NT2/D1 (cell line): ENCODE results near the gene GJD3.
A peak's percentile ranks its signal among the peaks of the same experiment; 100 is the strongest.

Experiments used
- DNase-seq: peaks from one replicate; pipeline ENCODE4 v3.0.0-alpha.2; 2011; ENCODE audit warnings: low read depth, low spot score
- H3K27me3 ChIP-seq: 2 replicates; pipeline ENCODE4 v1.6.0; 2011; ENCODE audit warnings: mild to moderate bottlenecking; ENCODE audit not compliant: insufficient read length, insufficient read depth
- H3K36me3 ChIP-seq: 2 replicates; pipeline ENCODE4 v1.6.1; 2011; ENCODE audit warnings: mild to moderate bottlenecking, low read length, mixed read lengths; ENCODE audit not compliant: insufficient read depth, insufficient read length
- H3K4me1 ChIP-seq: 2 replicates; pipeline ENCODE4 v1.5.1; 2011; ENCODE audit not compliant: insufficient read depth, insufficient read length
- H3K4me3 ChIP-seq: 2 replicates; pipeline ENCODE4 v1.5.1; 2011; ENCODE audit warnings: low read depth; ENCODE audit not compliant: insufficient read length
- H3K9ac ChIP-seq: 2 replicates; pipeline ENCODE4 v1.6.0; 2011; ENCODE audit warnings: low read depth; ENCODE audit not compliant: insufficient read length
- H3K9me3 ChIP-seq: 2 replicates; pipeline ENCODE4 v1.5.1; 2011; ENCODE audit warnings: mild to moderate bottlenecking, low read length; ENCODE audit not compliant: insufficient read depth
- SUZ12 ChIP-seq: IDR thresholded peaks from 2 replicates; pipeline ENCODE4 v1.6.1; 2011; ENCODE audit not compliant: insufficient read length, insufficient read depth; ENCODE audit errors: extremely low read depth
- YY1 ChIP-seq: IDR thresholded peaks from 2 replicates; pipeline ENCODE4 v1.6.1; 2011; ENCODE audit not compliant: insufficient read length, insufficient read depth
- ZNF274 ChIP-seq: IDR thresholded peaks from 2 replicates; pipeline ENCODE4 v1.6.1; 2011; ENCODE audit warnings: mild to moderate bottlenecking, low read depth, low read length

Gene GJD3

GRCh38 chr17:40354221-40355122 is 10.1 kb downstream of the GJD3 start:
- Histone ChIP-seq H3K9me3 (no peaks in the 10 kb centered on the region), H3K4me1 (peaks cover 23% of the 10 kb centered on the region), H3K36me3 (peaks cover 68% of the 10 kb centered on the region), H3K9ac (peak overlapping the region; percentile 9), H3K27me3 (peaks cover 3% of the 10 kb centered on the region), H3K4me3 (no peak overlapping the region)
- TF ChIP-seq SUZ12 = no peak
- TF ChIP-seq ZNF274 = no peak
- TF ChIP-seq YY1 = no peak
- no peak for DNase-seq

GRCh38 chr17:40352779-40353394 is 11.7 kb downstream of the GJD3 start:
- no peak for DNase-seq
- peaks cover 16% of the 10 kb centered on the region for H3K27me3 ChIP-seq
- no peak overlapping the region for H3K4me3 ChIP-seq
- H3K9ac ChIP-seq = no peak overlapping the region
- TF ChIP-seq YY1 (no peak), ZNF274 (no peak), SUZ12 (no peak)
- H3K4me1 ChIP-seq = peaks cover 33% of the 10 kb centered on the region
- H3K9me3 ChIP-seq = no peaks in the 10 kb centered on the region
- peaks cover 83% of the 10 kb centered on the region for H3K36me3 ChIP-seq

GRCh38 chr17:40352237-40352778 is 12.2 kb downstream of the GJD3 start:
- H3K4me1 ChIP-seq = peaks cover 33% of the 10 kb centered on the region
- DNase-seq = no peak
- TF ChIP-seq SUZ12 (no peak), ZNF274 (no peak), YY1 (no peak)
- H3K27me3 ChIP-seq = peaks cover 16% of the 10 kb centered on the region
- H3K9ac ChIP-seq = no peak overlapping the region
- H3K4me3 ChIP-seq = no peak overlapping the region
- no peaks in the 10 kb centered on the region for H3K9me3 ChIP-seq
- peaks cover 84% of the 10 kb centered on the region for H3K36me3 ChIP-seq

GRCh38 chr17:40351359-40352236 is 12.9 kb downstream of the GJD3 start:
- H3K9ac ChIP-seq = peak overlapping the region; percentile 57
- no peak for DNase-seq
- peaks cover 82% of the 10 kb centered on the region for H3K36me3 ChIP-seq
- TF ChIP-seq ZNF274 (no peak), SUZ12 (no peak), YY1 (no peak)
- H3K9me3 ChIP-seq = no peaks in the 10 kb centered on the region
- H3K4me1 ChIP-seq = peaks cover 40% of the 10 kb centered on the region
- peaks cover 16% of the 10 kb centered on the region for H3K27me3 ChIP-seq
- no peak overlapping the region for H3K4me3 ChIP-seq

- Histone ChIP-seq H3K27me3 (peaks cover 17% of the 10 kb centered on the region), H3K4me3 (no peak overlapping the region), H3K9me3 (no peaks in the 10 kb centered on the region), H3K4me1 (peaks cover 45% of the 10 kb centered on the region), H3K36me3 (peaks cover 76% of the 10 kb centered on the region), H3K9ac (peak overlapping the region; percentile 57)
- DNase-seq = no peak
- no peak for TF ChIP-seq YY1
- TF ChIP-seq ZNF274 = no peak
- TF ChIP-seq SUZ12 = no peak
These were observed 13.7 kb downstream of the GJD3 start for GRCh38 chr17:40350689-40351358.

GRCh38 chr17:40349895-40350688 is 14.4 kb downstream of the GJD3 start:
- TF ChIP-seq YY1 (no peak), ZNF274 (no peak), SUZ12 (no peak)
- Histone ChIP-seq H3K4me3 (no peak overlapping the region), H3K36me3 (peaks cover 68% of the 10 kb centered on the region), H3K27me3 (peaks cover 24% of the 10 kb centered on the region), H3K9ac (no peak overlapping the region), H3K9me3 (no peaks in the 10 kb centered on the region), H3K4me1 (peaks cover 42% of the 10 kb centered on the region)
- no peak for DNase-seq
